NB4 (cell line): Measurements from ENCODE around the gene TEKT1.

Source experiments
- MYC ChIP-seq: IDR thresholded peaks from 2 replicates; pipeline ENCODE4 v1.6.1; 2011; ENCODE audit warnings: low read depth, low read length
- POLR2A ChIP-seq: IDR thresholded peaks from 2 replicates; pipeline ENCODE4 v1.6.1; 2011; ENCODE audit warnings: mild to moderate bottlenecking; ENCODE audit not compliant: insufficient read length; ENCODE audit errors: extremely low read depth
- TF ChIP-seq, protein P1 (sequence below): IDR thresholded peaks from 2 replicates; pipeline ENCODE4 v1.6.1; 2011; ENCODE audit warnings: low read depth, low read length
- TF ChIP-seq, protein P2 (sequence below): IDR thresholded peaks from one replicate; pipeline ENCODE4 v1.5.1; 2012; ENCODE audit warnings: low read depth, low read length

GRCh38 chr17:6780886-6781285 lies 50.6 kb downstream of the TEKT1 start:
- TF ChIP-seq, protein P1, sequence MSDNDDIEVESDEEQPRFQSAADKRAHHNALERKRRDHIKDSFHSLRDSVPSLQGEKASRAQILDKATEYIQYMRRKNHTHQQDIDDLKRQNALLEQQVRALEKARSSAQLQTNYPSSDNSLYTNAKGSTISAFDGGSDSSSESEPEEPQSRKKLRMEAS: no peak
- TF ChIP-seq, protein P2, sequence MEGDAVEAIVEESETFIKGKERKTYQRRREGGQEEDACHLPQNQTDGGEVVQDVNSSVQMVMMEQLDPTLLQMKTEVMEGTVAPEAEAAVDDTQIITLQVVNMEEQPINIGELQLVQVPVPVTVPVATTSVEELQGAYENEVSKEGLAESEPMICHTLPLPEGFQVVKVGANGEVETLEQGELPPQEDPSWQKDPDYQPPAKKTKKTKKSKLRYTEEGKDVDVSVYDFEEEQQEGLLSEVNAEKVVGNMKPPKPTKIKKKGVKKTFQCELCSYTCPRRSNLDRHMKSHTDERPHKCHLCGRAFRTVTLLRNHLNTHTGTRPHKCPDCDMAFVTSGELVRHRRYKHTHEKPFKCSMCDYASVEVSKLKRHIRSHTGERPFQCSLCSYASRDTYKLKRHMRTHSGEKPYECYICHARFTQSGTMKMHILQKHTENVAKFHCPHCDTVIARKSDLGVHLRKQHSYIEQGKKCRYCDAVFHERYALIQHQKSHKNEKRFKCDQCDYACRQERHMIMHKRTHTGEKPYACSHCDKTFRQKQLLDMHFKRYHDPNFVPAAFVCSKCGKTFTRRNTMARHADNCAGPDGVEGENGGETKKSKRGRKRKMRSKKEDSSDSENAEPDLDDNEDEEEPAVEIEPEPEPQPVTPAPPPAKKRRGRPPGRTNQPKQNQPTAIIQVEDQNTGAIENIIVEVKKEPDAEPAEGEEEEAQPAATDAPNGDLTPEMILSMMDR: no peak
- TF ChIP-seq MYC: no peak
- TF ChIP-seq POLR2A: no peak
